Measurements from ENCODE around the gene SEMA6A. TPM values are rescaled to one million over a fixed set of nuclear protein-coding genes. Genes with fewer than 3 reads are reported as not detected.

Gene SEMA6A
- polyA plus RNA-seq, 1 donor (not counting 4 experiments of a cell fraction or from before 2014, with no cell fraction given), result 0.68 TPM

- Histone ChIP-seq H3K79me2 (ENCODE audit: control insufficient read depth, insufficient read depth, low read length) (no peaks in the 10 kb centered on the region), H2AFZ (ENCODE audit: control insufficient read depth, low read length) (no peak overlapping the region), H3K27ac (ENCODE audit: control insufficient read depth, insufficient read depth, low read length) (no peak overlapping the region), H4K20me1 (ENCODE audit: control insufficient read depth, extremely low read depth, insufficient read depth, low read length) (no peaks in the 10 kb centered on the region), H3K27me3 (ENCODE audit: control insufficient read depth, extremely low read depth, insufficient read depth, low read length) (no peaks in the 10 kb centered on the region), H3K9me1 (ENCODE audit: control insufficient read depth, extremely low read depth, insufficient read depth, low read length) (no peaks in the 10 kb centered on the region), H3K9ac (ENCODE audit: control insufficient read depth, extremely low read depth, insufficient read depth, low read length) (no peak overlapping the region), H3K4me1 (ENCODE audit: control insufficient read depth, extremely low read depth, insufficient read depth, low read length) (peaks cover 12% of the 10 kb centered on the region), H3K36me3 (ENCODE audit: control insufficient read depth in 2 of 2, extremely low read depth in 1 of 2, insufficient read depth in 2 of 2, low read length in 2 of 2) (no peaks in the 10 kb centered on the region), H3K9me3 (ENCODE audit: control insufficient read depth, low read depth, low read length) (no peaks in the 10 kb centered on the region), H3K4me3 (ENCODE audit: control insufficient read depth in 2 of 3, extremely low read depth in 1 of 3, insufficient read depth in 2 of 3, low read depth in 1 of 3, low read length in 3 of 3) (no peak overlapping the region), H3K4me2 (ENCODE audit: control insufficient read depth, extremely low read depth, insufficient read depth, low read depth, low read length) (no peak overlapping the region)
- dilution Hi-C loops (cut with MboI; ENCODE audit: extremely low pct_ligation_motif_present, low sequenced_read_pairs), result no loop called here
- FAIRE-seq, result no peak
- no peak for TF ChIP-seq EZH2 (IDR thresholded peaks at IDR 0.05; ENCODE audit: low read length)
- no peak for TF ChIP-seq CTCF (optimal IDR thresholded peaks at IDR 0.05 in 1 of 3, IDR thresholded peaks at IDR 0.05 in 1 of 3, conservative IDR thresholded peaks at IDR 0.05 in 1 of 3; ENCODE audit: extremely low read depth in 1 of 3, insufficient read depth in 2 of 3, low read length in 3 of 3)
- DNase-seq (ENCODE audit: low read depth, low spot score), result no peak
Measured at GRCh38 chr5:116451905-116452450, 122.6 kb downstream of the SEMA6A start.

GRCh38 chr5:116451066-116451465 is 123.6 kb downstream of the SEMA6A start:
- Histone ChIP-seq H3K9ac (ENCODE audit: control insufficient read depth, extremely low read depth, insufficient read depth, low read length) (no peak overlapping the region), H3K9me3 (ENCODE audit: control insufficient read depth, low read depth, low read length) (no peaks in the 10 kb centered on the region), H3K36me3 (ENCODE audit: control insufficient read depth in 2 of 2, extremely low read depth in 1 of 2, insufficient read depth in 2 of 2, low read length in 2 of 2) (no peaks in the 10 kb centered on the region), H3K27me3 (ENCODE audit: control insufficient read depth, extremely low read depth, insufficient read depth, low read length) (no peaks in the 10 kb centered on the region), H3K4me3 (ENCODE audit: control insufficient read depth in 2 of 3, extremely low read depth in 1 of 3, insufficient read depth in 2 of 3, low read depth in 1 of 3, low read length in 3 of 3) (no peak overlapping the region), H3K9me1 (ENCODE audit: control insufficient read depth, extremely low read depth, insufficient read depth, low read length) (no peaks in the 10 kb centered on the region), H3K27ac (ENCODE audit: control insufficient read depth, insufficient read depth, low read length) (no peak overlapping the region), H4K20me1 (ENCODE audit: control insufficient read depth, extremely low read depth, insufficient read depth, low read length) (no peaks in the 10 kb centered on the region), H3K79me2 (ENCODE audit: control insufficient read depth, insufficient read depth, low read length) (no peaks in the 10 kb centered on the region), H3K4me2 (ENCODE audit: control insufficient read depth, extremely low read depth, insufficient read depth, low read depth, low read length) (no peak overlapping the region), H3K4me1 (ENCODE audit: control insufficient read depth, extremely low read depth, insufficient read depth, low read length) (peaks cover 12% of the 10 kb centered on the region), H2AFZ (ENCODE audit: control insufficient read depth, low read length) (no peak overlapping the region)
- FAIRE-seq (no peak), DNase-seq (ENCODE audit: low read depth, low spot score) (no peak)
- TF ChIP-seq EZH2 (IDR thresholded peaks at IDR 0.05; ENCODE audit: low read length), result no peak
- TF ChIP-seq CTCF (optimal IDR thresholded peaks at IDR 0.05 in 1 of 3, IDR thresholded peaks at IDR 0.05 in 1 of 3, conservative IDR thresholded peaks at IDR 0.05 in 1 of 3; ENCODE audit: extremely low read depth in 1 of 3, insufficient read depth in 2 of 3, low read length in 3 of 3), result no peak
- dilution Hi-C loops (cut with MboI; ENCODE audit: extremely low pct_ligation_motif_present, low sequenced_read_pairs), result no loop called here
